GM12878 (cell line): ENCODE results near the gene DYNLT2.

Experiments
- CHD2 ChIP-seq: IDR thresholded peaks from 2 replicates; pipeline ENCODE4 v1.6.1; 2011; ENCODE audit warnings: low read depth, low read length, improper control_type of control experiment, borderline replicate concordance
- CREB1 ChIP-seq: IDR thresholded peaks from 2 replicates; pipeline ENCODE4 v1.6.1; 2012; ENCODE audit warnings: low read depth, mild to moderate bottlenecking, inconsistent platforms
- CTCF ChIP-seq, 3 experiments: IDR thresholded peaks in 2 of 3; conservative IDR thresholded peaks in 1 of 3; 2 replicates each; pipeline ENCODE4 v1.5.1; 2011; ENCODE audit warnings: low read depth in 3 of 3, low read length in 3 of 3, mild to moderate bottlenecking in 3 of 3, control low read depth in 2 of 3, moderate library complexity in 2 of 3, inconsistent platforms in 1 of 3, mixed read lengths in 1 of 3; ENCODE audit not compliant: control insufficient read depth in 2 of 3, insufficient read depth in 1 of 3; ENCODE audit errors: extremely low read depth in 1 of 3
- E2F4 ChIP-seq: IDR thresholded peaks from 2 replicates; pipeline ENCODE4 v1.6.1; 2012; ENCODE audit warnings: low read depth, low read length, improper control_type of control experiment
- FOS ChIP-seq: IDR thresholded peaks from 3 replicates; pipeline ENCODE4 v1.6.1; 2011; ENCODE audit warnings: borderline replicate concordance; ENCODE audit not compliant: insufficient read length; ENCODE audit errors: extremely low read depth
- NRF1 ChIP-seq: conservative IDR thresholded peaks from 2 replicates; pipeline ENCODE4 v1.6.1; 2011; ENCODE audit warnings: mild to moderate bottlenecking, low read depth, low read length, improper control_type of control experiment
- PKNOX1 ChIP-seq: fragments of 450-650 bp; IDR thresholded peaks from 2 replicates; pipeline ENCODE4 v1.6.1; 2016; ENCODE audit warnings: mild to moderate bottlenecking
- POLR2A ChIP-seq: IDR thresholded peaks from 2 replicates; pipeline ENCODE4 v1.6.1; 2011; ENCODE audit warnings: low read depth, mild to moderate bottlenecking, low read length
- POLR2AphosphoS5 ChIP-seq: IDR thresholded peaks from 2 replicates; pipeline ENCODE4 v1.6.1; 2011; ENCODE audit warnings: mild to moderate bottlenecking, low read length, inconsistent platforms
- RAD21 ChIP-seq: IDR thresholded peaks from 2 replicates; pipeline ENCODE4 v1.6.1; 2011; ENCODE audit warnings: mild to moderate bottlenecking, low read depth, low read length, moderate library complexity; ENCODE audit not compliant: insufficient read depth
- RB1 ChIP-seq: fragments of 450-650 bp; formaldehyde crosslinking; IDR thresholded peaks from 2 replicates; pipeline ENCODE4 v1.6.1; 2017; ENCODE audit warnings: mild to moderate bottlenecking, borderline replicate concordance
- SIN3A ChIP-seq: IDR thresholded peaks from 2 replicates; pipeline ENCODE4 v1.6.1; 2012; ENCODE audit warnings: low read depth, low read length, improper control_type of control experiment
- ZBTB33 ChIP-seq: fragments of 450-650 bp; IDR thresholded peaks from 2 replicates; pipeline ENCODE4 v1.6.1; 2017; ENCODE audit warnings: mild to moderate bottlenecking

GRCh38 chr6:169763308-169763707, 11.9 kb upstream of the DYNLT2 start:
- TF ChIP-seq CTCF (IDR thresholded peaks at IDR 0.05 in 2 of 3, conservative IDR thresholded peaks at IDR 0.05 in 1 of 3; ENCODE audit: control insufficient read depth in 2 of 3, extremely low read depth in 1 of 3, insufficient read depth in 1 of 3, low read depth in 3 of 3, low read length in 3 of 3), result no peak
- no peak for TF ChIP-seq CREB1
- TF ChIP-seq SIN3A, result no peak
- no peak for TF ChIP-seq E2F4
- no peak for TF ChIP-seq CHD2
- TF ChIP-seq RAD21, result no peak
- TF ChIP-seq PKNOX1, result no peak
- TF ChIP-seq POLR2AphosphoS5, result no peak
- TF ChIP-seq FOS, result no peak
- TF ChIP-seq ZBTB33, result no peak
- TF ChIP-seq NRF1, result no peak
- TF ChIP-seq POLR2A, result no peak
- TF ChIP-seq RB1, result no peak
